ENCODE data around the gene KMT5B. TPM values are rescaled to one million over a fixed set of nuclear protein-coding genes. Genes with fewer than 3 reads are reported as not detected.
"Not testable (repeated sequence)": the region's sequence is repeated elsewhere in the genome, so short reads cannot be mapped to it uniquely, and the experiment has no call there.

The KMT5B gene
- total RNA-seq, 1 donor from 2014 or later: 38.0 TPM

GRCh38 chr11:68255526-68255925 is 42.4 kb upstream of the KMT5B start:
- H3K36me3 Mint-ChIP-seq (ENCODE audit: low read depth, unreplicated experiment): peaks cover 3% of the 10 kb centered on the region
- H3K27me3 ChIP-seq (ENCODE audit: insufficient read depth, low read length): no peaks in the 10 kb centered on the region
- TF ChIP-seq EZH2 (IDR thresholded peaks at IDR 0.05; ENCODE audit: insufficient read depth, low read length): no peak
- TF ChIP-seq CTCF (IDR thresholded peaks at IDR 0.05; ENCODE audit: insufficient read depth, low read depth, low read length): no peak
- H4K20me1 ChIP-seq (ENCODE audit: insufficient read depth, low read length): peaks cover 2% of the 10 kb centered on the region
- H3K4me3 Mint-ChIP-seq (ENCODE audit: unreplicated experiment): no peak overlapping the region
- peaks cover 22% of the 10 kb centered on the region for H3K4me1 ChIP-seq (ENCODE audit: insufficient read depth, low read length)
- no peaks in the 10 kb centered on the region for H3K27me3 Mint-ChIP-seq (ENCODE audit: low read depth, unreplicated experiment)
- no peak overlapping the region for H3K4me3 ChIP-seq (ENCODE audit: insufficient read depth, low read depth, low read length)
- no peaks in the 10 kb centered on the region for H3K9me3 ChIP-seq (ENCODE audit: insufficient read depth, low read depth, low read length)
- FAIRE-seq (no peak), DNase-seq (ENCODE audit: low read depth) (no peak)
- no peaks in the 10 kb centered on the region for H3K79me2 ChIP-seq (ENCODE audit: insufficient read depth, low read length)
- no peak overlapping the region for H3K4me2 ChIP-seq (ENCODE audit: low read length)
- no peak overlapping the region for H2AFZ ChIP-seq (ENCODE audit: low read depth, low read length)
- no peak overlapping the region for H3K27ac Mint-ChIP-seq (ENCODE audit: unreplicated experiment)
- peaks cover 3% of the 10 kb centered on the region for H3K4me1 Mint-ChIP-seq (ENCODE audit: low read depth, unreplicated experiment)
- H3K36me3 ChIP-seq (ENCODE audit: insufficient read depth, low read length): no peaks in the 10 kb centered on the region
- no peak overlapping the region for H3K27ac ChIP-seq (ENCODE audit: low read depth, low read length)
- no peak overlapping the region for H3K9ac ChIP-seq (ENCODE audit: low read length)
- no peaks in the 10 kb centered on the region for H3K9me3 Mint-ChIP-seq (ENCODE audit: unreplicated experiment)

- H3K9ac ChIP-seq (ENCODE audit: low read length): no peak overlapping the region
- H4K20me1 ChIP-seq (ENCODE audit: insufficient read depth, low read length): no peaks in the 10 kb centered on the region
- H3K4me1 Mint-ChIP-seq (ENCODE audit: low read depth, unreplicated experiment): peaks cover 3% of the 10 kb centered on the region
- no peaks in the 10 kb centered on the region for H3K9me3 ChIP-seq (ENCODE audit: insufficient read depth, low read depth, low read length)
- TF ChIP-seq EZH2 (IDR thresholded peaks at IDR 0.05; ENCODE audit: insufficient read depth, low read length) (no peak), CTCF (IDR thresholded peaks at IDR 0.05; ENCODE audit: insufficient read depth, low read depth, low read length) (no peak)
- H3K4me3 ChIP-seq (ENCODE audit: insufficient read depth, low read depth, low read length): no peak overlapping the region
- H3K4me3 Mint-ChIP-seq (ENCODE audit: unreplicated experiment): no peak overlapping the region
- no peaks in the 10 kb centered on the region for H3K36me3 ChIP-seq (ENCODE audit: insufficient read depth, low read length)
- no peaks in the 10 kb centered on the region for H3K36me3 Mint-ChIP-seq (ENCODE audit: low read depth, unreplicated experiment)
- H2AFZ ChIP-seq (ENCODE audit: low read depth, low read length): no peak overlapping the region
- H3K9me3 Mint-ChIP-seq (ENCODE audit: unreplicated experiment): peaks cover 2% of the 10 kb centered on the region
- H3K27ac Mint-ChIP-seq (ENCODE audit: unreplicated experiment): no peak overlapping the region
- peaks cover 22% of the 10 kb centered on the region for H3K4me1 ChIP-seq (ENCODE audit: insufficient read depth, low read length)
- DNase-seq (ENCODE audit: low read depth) (no peak), FAIRE-seq (no peak)
- H3K27ac ChIP-seq (ENCODE audit: low read depth, low read length): no peak overlapping the region
- H3K4me2 ChIP-seq (ENCODE audit: low read length): no peak overlapping the region
- H3K79me2 ChIP-seq (ENCODE audit: insufficient read depth, low read length): no peaks in the 10 kb centered on the region
- H3K27me3 ChIP-seq (ENCODE audit: insufficient read depth, low read length): no peaks in the 10 kb centered on the region
- no peaks in the 10 kb centered on the region for H3K27me3 Mint-ChIP-seq (ENCODE audit: low read depth, unreplicated experiment)
These were observed 41.3 kb upstream of the KMT5B start for GRCh38 chr11:68254421-68254820.

- Histone ChIP-seq H3K79me2 (ENCODE audit: insufficient read depth, low read length) (no peaks in the 10 kb centered on the region), H3K9me3 (ENCODE audit: insufficient read depth, low read depth, low read length) (no peaks in the 10 kb centered on the region), H3K27ac (ENCODE audit: low read depth, low read length) (no peak overlapping the region), H4K20me1 (ENCODE audit: insufficient read depth, low read length) (no peaks in the 10 kb centered on the region), H3K9ac (ENCODE audit: low read length) (no peak overlapping the region), H3K27me3 (ENCODE audit: insufficient read depth, low read length) (no peaks in the 10 kb centered on the region), H3K4me2 (ENCODE audit: low read length) (no peak overlapping the region), H3K36me3 (ENCODE audit: insufficient read depth, low read length) (no peaks in the 10 kb centered on the region), H3K4me3 (ENCODE audit: insufficient read depth, low read depth, low read length) (no peak overlapping the region), H3K4me1 (ENCODE audit: insufficient read depth, low read length) (peaks cover 14% of the 10 kb centered on the region), H2AFZ (ENCODE audit: low read depth, low read length) (no peak overlapping the region)
- no peak overlapping the region for H3K4me3 Mint-ChIP-seq (ENCODE audit: unreplicated experiment)
- no peaks in the 10 kb centered on the region for H3K27me3 Mint-ChIP-seq (ENCODE audit: low read depth, unreplicated experiment)
- no peak for DNase-seq (ENCODE audit: low read depth)
- TF ChIP-seq EZH2 (IDR thresholded peaks at IDR 0.05; ENCODE audit: insufficient read depth, low read length) (no peak), CTCF (IDR thresholded peaks at IDR 0.05; ENCODE audit: insufficient read depth, low read depth, low read length) (no peak)
- H3K36me3 Mint-ChIP-seq (ENCODE audit: low read depth, unreplicated experiment): peaks cover 1% of the 10 kb centered on the region
- FAIRE-seq: no peak
- peaks cover 3% of the 10 kb centered on the region for H3K4me1 Mint-ChIP-seq (ENCODE audit: low read depth, unreplicated experiment)
- H3K9me3 Mint-ChIP-seq (ENCODE audit: unreplicated experiment): peaks cover 2% of the 10 kb centered on the region
- no peak overlapping the region for H3K27ac Mint-ChIP-seq (ENCODE audit: unreplicated experiment)
These were observed 38.7 kb upstream of the KMT5B start for GRCh38 chr11:68251765-68252164.

GRCh38 chr11:68244912-68245311 is 31.8 kb upstream of the KMT5B start:
- not testable (repeated sequence) for H2AFZ ChIP-seq (ENCODE audit: low read depth, low read length); H3K9ac ChIP-seq (ENCODE audit: low read length); H3K9me3 Mint-ChIP-seq (ENCODE audit: unreplicated experiment); H3K4me2 ChIP-seq (ENCODE audit: low read length); H3K27me3 ChIP-seq (ENCODE audit: insufficient read depth, low read length); H3K4me3 Mint-ChIP-seq (ENCODE audit: unreplicated experiment); H3K9me3 ChIP-seq (ENCODE audit: insufficient read depth, low read depth, low read length); H3K36me3 Mint-ChIP-seq (ENCODE audit: low read depth, unreplicated experiment); H3K79me2 ChIP-seq (ENCODE audit: insufficient read depth, low read length); FAIRE-seq; H4K20me1 ChIP-seq (ENCODE audit: insufficient read depth, low read length); H3K27ac Mint-ChIP-seq (ENCODE audit: unreplicated experiment); H3K36me3 ChIP-seq (ENCODE audit: insufficient read depth, low read length); DNase-seq (ENCODE audit: low read depth); H3K27ac ChIP-seq (ENCODE audit: low read depth, low read length); H3K4me1 ChIP-seq (ENCODE audit: insufficient read depth, low read length); H3K4me1 Mint-ChIP-seq (ENCODE audit: low read depth, unreplicated experiment); H3K4me3 ChIP-seq (ENCODE audit: insufficient read depth, low read depth, low read length); H3K27me3 Mint-ChIP-seq (ENCODE audit: low read depth, unreplicated experiment)

Data from astrocyte (in vitro differentiated cells and primary cell).